Measurements from ENCODE around the gene MED8.

The MED8 gene

GRCh38 chr1:43345120-43345519 lies 44.5 kb downstream of the MED8 start:
- peak overlapping the region; percentile 79 for H3K27ac ChIP-seq (ENCODE audit: low read depth, low read length)
- H3K9me3 ChIP-seq (ENCODE audit: control insufficient read depth in 5 of 5, low read length in 5 of 5), result no peaks in the 10 kb centered on the region
- H3K4me3 ChIP-seq (ENCODE audit: low read depth in 1 of 5, low read length in 5 of 5), result no peak overlapping the region
- H3K27me3 ChIP-seq (ENCODE audit: control insufficient read depth in 5 of 5, insufficient read depth in 4 of 5, low read length in 5 of 5), result no peaks in the 10 kb centered on the region
- H3K4me1 ChIP-seq (ENCODE audit: control insufficient read depth in 5 of 5, insufficient read depth in 5 of 5, low read length in 5 of 5), result peaks cover 0 to 35% (median 28%) of the 10 kb centered on the region in 5 donors
- H3K36me3 ChIP-seq (ENCODE audit: control insufficient read depth in 5 of 5, insufficient read depth in 5 of 5, low read length in 5 of 5), result no peaks in the 10 kb centered on the region
- peak overlapping the region in 1 of 5 donors; percentile 45 for H3K9ac ChIP-seq (ENCODE audit: low read length in 5 of 5)

- Histone ChIP-seq H3K4me1 (ENCODE audit: control insufficient read depth in 5 of 5, insufficient read depth in 5 of 5, low read length in 5 of 5) (peaks cover 0 to 29% (median 26%) of the 10 kb centered on the region in 5 donors), H3K4me3 (ENCODE audit: low read depth in 1 of 5, low read length in 5 of 5) (peak overlapping the region in 1 of 5 donors; percentile 4), H3K9ac (ENCODE audit: low read length in 5 of 5) (peak overlapping the region in 2 of 5 donors; percentile 15 to 29), H3K9me3 (ENCODE audit: control insufficient read depth in 5 of 5, low read length in 5 of 5) (no peaks in the 10 kb centered on the region), H3K27me3 (ENCODE audit: control insufficient read depth in 5 of 5, insufficient read depth in 4 of 5, low read length in 5 of 5) (no peaks in the 10 kb centered on the region), H3K36me3 (ENCODE audit: control insufficient read depth in 5 of 5, insufficient read depth in 5 of 5, low read length in 5 of 5) (no peaks in the 10 kb centered on the region), H3K27ac (ENCODE audit: low read depth, low read length) (peak overlapping the region; percentile 79)
Measured at GRCh38 chr1:43344267-43344850, 45.2 kb downstream of the MED8 start.

GRCh38 chr1:43340559-43340958 lies 49.0 kb downstream of the MED8 start:
- H3K4me1 ChIP-seq (ENCODE audit: control insufficient read depth in 5 of 5, insufficient read depth in 5 of 5, low read length in 5 of 5), result peaks cover 0 to 28% (median 20%) of the 10 kb centered on the region in 5 donors
- no peak overlapping the region for H3K4me3 ChIP-seq (ENCODE audit: low read depth in 1 of 5, low read length in 5 of 5)
- H3K27me3 ChIP-seq (ENCODE audit: control insufficient read depth in 5 of 5, insufficient read depth in 4 of 5, low read length in 5 of 5), result no peaks in the 10 kb centered on the region
- no peaks in the 10 kb centered on the region for H3K36me3 ChIP-seq (ENCODE audit: control insufficient read depth in 5 of 5, insufficient read depth in 5 of 5, low read length in 5 of 5)
- no peak overlapping the region for H3K27ac ChIP-seq (ENCODE audit: low read depth, low read length)
- H3K9me3 ChIP-seq (ENCODE audit: control insufficient read depth in 5 of 5, low read length in 5 of 5), result no peaks in the 10 kb centered on the region
- H3K9ac ChIP-seq (ENCODE audit: low read length in 5 of 5), result no peak overlapping the region

GRCh38 chr1:43339584-43340232 lies 49.9 kb downstream of the MED8 start:
- no peaks in the 10 kb centered on the region for H3K36me3 ChIP-seq (ENCODE audit: control insufficient read depth in 5 of 5, insufficient read depth in 5 of 5, low read length in 5 of 5)
- no peak overlapping the region for H3K4me3 ChIP-seq (ENCODE audit: low read depth in 1 of 5, low read length in 5 of 5)
- no peak overlapping the region for H3K9ac ChIP-seq (ENCODE audit: low read length in 5 of 5)
- H3K4me1 ChIP-seq (ENCODE audit: control insufficient read depth in 5 of 5, insufficient read depth in 5 of 5, low read length in 5 of 5), result peaks cover 0 to 20% (median 14%) of the 10 kb centered on the region in 5 donors
- H3K27ac ChIP-seq (ENCODE audit: low read depth, low read length), result no peak overlapping the region
- no peaks in the 10 kb centered on the region for H3K27me3 ChIP-seq (ENCODE audit: control insufficient read depth in 5 of 5, insufficient read depth in 4 of 5, low read length in 5 of 5)
- H3K9me3 ChIP-seq (ENCODE audit: control insufficient read depth in 5 of 5, low read length in 5 of 5), result no peaks in the 10 kb centered on the region

GRCh38 chr1:43338001-43338400 lies 51.6 kb downstream of the MED8 start:
- Histone ChIP-seq H3K27ac (ENCODE audit: low read depth, low read length) (no peak overlapping the region), H3K9ac (ENCODE audit: low read length in 5 of 5) (no peak overlapping the region), H3K36me3 (ENCODE audit: control insufficient read depth in 5 of 5, insufficient read depth in 5 of 5, low read length in 5 of 5) (no peaks in the 10 kb centered on the region), H3K4me1 (ENCODE audit: control insufficient read depth in 5 of 5, insufficient read depth in 5 of 5, low read length in 5 of 5) (peaks cover 0 to 12% (median 5%) of the 10 kb centered on the region in 5 donors), H3K9me3 (ENCODE audit: control insufficient read depth in 5 of 5, low read length in 5 of 5) (no peaks in the 10 kb centered on the region), H3K4me3 (ENCODE audit: low read depth in 1 of 5, low read length in 5 of 5) (no peak overlapping the region), H3K27me3 (ENCODE audit: control insufficient read depth in 5 of 5, insufficient read depth in 4 of 5, low read length in 5 of 5) (no peaks in the 10 kb centered on the region)

GRCh38 chr1:43337588-43337987 lies 52.0 kb downstream of the MED8 start, which contains the start of gene MPL:
TSS of gene MPL (plus strand) at chr1:43337818. CDS start at chr1:43337849, 31 bp downstream.
- Histone ChIP-seq H3K9me3 (ENCODE audit: control insufficient read depth in 5 of 5, low read length in 5 of 5) (no peaks in the 10 kb centered on the region), H3K9ac (ENCODE audit: low read length in 5 of 5) (no peak within 1 kb of the TSS), H3K27ac (ENCODE audit: low read depth, low read length) (no peak within 1 kb of the TSS), H3K4me3 (ENCODE audit: low read depth in 1 of 5, low read length in 5 of 5) (no peak within 1 kb of the TSS), H3K36me3 (ENCODE audit: control insufficient read depth in 5 of 5, insufficient read depth in 5 of 5, low read length in 5 of 5) (no peaks in the 10 kb centered on the region), H3K4me1 (ENCODE audit: control insufficient read depth in 5 of 5, insufficient read depth in 5 of 5, low read length in 5 of 5) (peaks cover 0 to 12% (median 5%) of the 10 kb centered on the region in 5 donors), H3K27me3 (ENCODE audit: control insufficient read depth in 5 of 5, insufficient read depth in 4 of 5, low read length in 5 of 5) (no peaks in the 10 kb centered on the region)

GRCh38 chr1:43334453-43335205 lies 55.0 kb downstream of the MED8 start:
- no peaks in the 10 kb centered on the region for H3K9me3 ChIP-seq (ENCODE audit: control insufficient read depth in 5 of 5, low read length in 5 of 5)

More at GRCh38 chr1:43334453-43335205, 55.0 kb downstream of the MED8 start:
- no peak overlapping the region for H3K9ac ChIP-seq (ENCODE audit: low read length in 5 of 5)
- H3K36me3 ChIP-seq (ENCODE audit: control insufficient read depth in 5 of 5, insufficient read depth in 5 of 5, low read length in 5 of 5), result no peaks in the 10 kb centered on the region
- H3K27me3 ChIP-seq (ENCODE audit: control insufficient read depth in 5 of 5, insufficient read depth in 4 of 5, low read length in 5 of 5), result no peaks in the 10 kb centered on the region
- no peak overlapping the region for H3K27ac ChIP-seq (ENCODE audit: low read depth, low read length)
- H3K4me3 ChIP-seq (ENCODE audit: low read depth in 1 of 5, low read length in 5 of 5), result no peak overlapping the region
- peaks cover 5 to 24% (median 13%) of the 10 kb centered on the region in 5 donors for H3K4me1 ChIP-seq (ENCODE audit: control insufficient read depth in 5 of 5, insufficient read depth in 5 of 5, low read length in 5 of 5)
